ENCODE results near the gene WSCD1.

Gene WSCD1

GRCh38 chr17:6137716-6138502, 67.7 kb downstream of the WSCD1 start:
- TF ChIP-seq, protein P1, sequence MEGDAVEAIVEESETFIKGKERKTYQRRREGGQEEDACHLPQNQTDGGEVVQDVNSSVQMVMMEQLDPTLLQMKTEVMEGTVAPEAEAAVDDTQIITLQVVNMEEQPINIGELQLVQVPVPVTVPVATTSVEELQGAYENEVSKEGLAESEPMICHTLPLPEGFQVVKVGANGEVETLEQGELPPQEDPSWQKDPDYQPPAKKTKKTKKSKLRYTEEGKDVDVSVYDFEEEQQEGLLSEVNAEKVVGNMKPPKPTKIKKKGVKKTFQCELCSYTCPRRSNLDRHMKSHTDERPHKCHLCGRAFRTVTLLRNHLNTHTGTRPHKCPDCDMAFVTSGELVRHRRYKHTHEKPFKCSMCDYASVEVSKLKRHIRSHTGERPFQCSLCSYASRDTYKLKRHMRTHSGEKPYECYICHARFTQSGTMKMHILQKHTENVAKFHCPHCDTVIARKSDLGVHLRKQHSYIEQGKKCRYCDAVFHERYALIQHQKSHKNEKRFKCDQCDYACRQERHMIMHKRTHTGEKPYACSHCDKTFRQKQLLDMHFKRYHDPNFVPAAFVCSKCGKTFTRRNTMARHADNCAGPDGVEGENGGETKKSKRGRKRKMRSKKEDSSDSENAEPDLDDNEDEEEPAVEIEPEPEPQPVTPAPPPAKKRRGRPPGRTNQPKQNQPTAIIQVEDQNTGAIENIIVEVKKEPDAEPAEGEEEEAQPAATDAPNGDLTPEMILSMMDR (IDR thresholded peaks at IDR 0.05; ENCODE audit: extremely low read depth, missing control alignments): no peak
- DNase-seq (ENCODE audit: low spot score): no peak

- DNase-seq (ENCODE audit: low spot score): no peak
- TF ChIP-seq, protein P1 (IDR thresholded peaks at IDR 0.05; ENCODE audit: extremely low read depth, missing control alignments): no peak
These were observed 68.7 kb downstream of the WSCD1 start for GRCh38 chr17:6138761-6139446.

GRCh38 chr17:6139447-6139832, 69.3 kb downstream of the WSCD1 start:
- DNase-seq (ENCODE audit: low spot score): no peak
- TF ChIP-seq, protein P1 (IDR thresholded peaks at IDR 0.05; ENCODE audit: extremely low read depth, missing control alignments): no peak

DNA sequence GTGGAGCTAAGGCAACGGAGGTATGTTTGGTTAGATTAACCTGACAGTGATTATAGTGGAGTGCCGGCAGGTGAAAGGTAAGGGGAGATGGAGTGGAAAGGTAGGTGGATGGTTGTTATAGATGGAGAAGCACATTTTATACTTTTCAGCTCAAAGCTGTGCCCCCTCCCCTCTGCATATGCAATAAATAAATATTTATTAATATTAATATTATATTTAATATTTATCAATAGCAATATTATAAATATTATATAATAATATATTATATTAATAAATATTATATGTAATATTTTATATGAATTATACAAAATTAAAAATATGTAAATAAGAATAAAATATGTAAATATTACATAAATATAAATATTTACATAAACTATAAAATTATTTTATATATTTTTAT, 70.0 kb downstream of the WSCD1 start:
- TF ChIP-seq, protein P1 (IDR thresholded peaks at IDR 0.05; ENCODE audit: extremely low read depth, missing control alignments): no peak
- no peak for DNase-seq (ENCODE audit: low spot score)

DNA sequence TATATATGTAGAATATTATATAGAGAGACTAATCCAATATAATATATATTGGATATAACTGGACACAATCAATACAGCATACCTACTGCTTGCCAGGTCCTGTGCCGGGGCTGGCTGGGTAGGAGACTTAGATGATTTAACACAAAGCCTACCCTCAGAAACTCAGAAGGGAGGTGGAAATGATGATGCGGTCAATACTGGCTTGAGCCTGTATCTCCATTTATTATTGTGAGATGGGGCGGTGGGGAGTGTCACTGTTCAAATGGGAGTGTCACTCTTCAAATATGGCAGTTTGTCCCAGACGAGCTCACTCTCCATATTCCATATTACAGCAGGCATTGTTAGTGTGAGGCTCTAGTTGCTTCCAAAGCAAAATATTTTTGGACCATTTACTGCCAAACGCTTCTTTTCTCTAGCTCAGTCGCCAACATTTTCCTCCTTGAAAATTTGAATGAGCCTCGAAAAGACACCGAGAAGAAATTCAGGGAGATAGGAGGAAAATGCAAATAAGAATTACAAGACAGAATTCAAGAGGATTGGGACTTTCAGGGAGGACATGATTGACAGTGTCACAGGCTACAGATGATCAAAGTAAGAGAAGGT, 70.7 kb downstream of the WSCD1 start:
- DNase-seq (ENCODE audit: low spot score): no peak
- TF ChIP-seq, protein P1 (IDR thresholded peaks at IDR 0.05; ENCODE audit: extremely low read depth, missing control alignments): no peak

GRCh38 chr17:6142701-6143100, 72.5 kb downstream of the WSCD1 start:
- DNase-seq (ENCODE audit: low spot score): no peak
- TF ChIP-seq, protein P1 (IDR thresholded peaks at IDR 0.05; ENCODE audit: extremely low read depth, missing control alignments): no peak

DNA sequence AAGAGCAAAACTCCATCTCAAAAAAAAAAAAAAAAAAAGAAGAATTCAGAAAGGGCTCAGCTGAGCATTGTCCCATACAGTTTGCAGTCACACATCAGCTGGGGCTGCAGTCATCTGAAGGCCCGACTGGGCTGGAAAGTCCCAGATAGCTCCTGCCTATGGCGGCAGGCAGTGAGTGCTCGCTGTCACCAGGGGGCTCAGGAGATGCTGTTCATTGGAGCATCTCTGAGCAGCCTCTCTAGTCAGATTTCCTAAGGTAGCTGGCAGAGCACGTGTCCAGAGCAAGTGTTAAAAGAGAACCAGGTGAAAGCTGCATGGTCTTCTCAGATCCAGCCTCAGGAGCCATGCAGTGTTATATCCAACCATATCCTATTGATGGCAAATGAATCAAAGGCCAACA, 75.8 kb downstream of the WSCD1 start:
- no peak for DNase-seq (ENCODE audit: low spot score)
- TF ChIP-seq, protein P1 (IDR thresholded peaks at IDR 0.05; ENCODE audit: extremely low read depth, missing control alignments): no peak
